Stimulated activated CD4-positive, alpha-beta T cell treated with anti-CD3 and anti-CD28 coated beads, TNF-alpha, amount 100 ng/mL, for 24 hours (primary cell): ENCODE data around the gene SKI.
"Not testable (repeated sequence)": the region's sequence is repeated elsewhere in the genome, so short reads cannot be mapped to it uniquely, and the experiment has no call there.

Source experiments
- DNase-seq, 3 experiments: peaks; one replicate each; pipeline ENCODE4 v3.0.0-alpha.2; 2020; ENCODE audit warnings: low read depth in 3 of 3

The SKI gene

DNA sequence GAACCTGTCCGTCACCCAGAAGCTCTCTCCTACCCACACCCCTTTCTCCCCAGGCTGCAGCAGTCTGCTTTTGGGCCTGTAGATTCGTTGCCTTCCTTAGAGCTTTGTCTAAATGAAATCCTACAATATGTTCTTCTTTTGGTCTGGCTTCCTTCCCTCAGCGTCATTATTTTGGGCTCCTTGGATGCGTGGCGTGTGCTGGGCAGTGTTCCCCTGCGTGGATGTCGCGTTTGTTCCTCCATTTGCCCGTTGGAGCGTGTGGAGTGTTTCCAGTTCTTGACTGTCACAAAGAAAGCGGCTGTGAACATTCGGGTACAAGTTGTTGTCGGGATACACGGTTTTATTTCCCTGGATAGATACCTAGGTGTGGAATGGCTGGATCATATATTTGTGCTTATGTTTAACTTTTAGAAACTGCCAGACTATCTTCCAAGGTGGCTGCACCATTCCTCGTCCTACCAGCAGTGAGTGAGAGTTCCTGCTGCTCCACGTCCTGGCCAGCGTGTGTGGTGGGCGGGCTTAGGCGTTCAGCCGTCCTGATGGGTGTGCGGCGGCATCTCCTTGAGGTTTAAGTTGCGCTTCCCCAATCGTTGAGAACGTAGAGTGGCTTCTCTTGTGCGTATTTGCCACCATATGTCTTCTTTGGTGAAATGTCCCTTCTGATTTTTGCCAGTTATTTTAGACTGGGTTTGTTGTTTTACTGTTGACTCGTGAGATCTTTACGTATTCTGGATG lies 31.7 kb downstream of the SKI start:
- no peak for DNase-seq

- DNase-seq = not testable (repeated sequence)
Measured at GRCh38 chr1:2260470-2260869, 32.4 kb downstream of the SKI start.

- DNase-seq = no peak
Measured at GRCh38 chr1:2260917-2261316, 32.8 kb downstream of the SKI start.

- DNase-seq = not testable (repeated sequence)
Measured at GRCh38 chr1:2261476-2262395, 33.6 kb downstream of the SKI start.

DNA sequence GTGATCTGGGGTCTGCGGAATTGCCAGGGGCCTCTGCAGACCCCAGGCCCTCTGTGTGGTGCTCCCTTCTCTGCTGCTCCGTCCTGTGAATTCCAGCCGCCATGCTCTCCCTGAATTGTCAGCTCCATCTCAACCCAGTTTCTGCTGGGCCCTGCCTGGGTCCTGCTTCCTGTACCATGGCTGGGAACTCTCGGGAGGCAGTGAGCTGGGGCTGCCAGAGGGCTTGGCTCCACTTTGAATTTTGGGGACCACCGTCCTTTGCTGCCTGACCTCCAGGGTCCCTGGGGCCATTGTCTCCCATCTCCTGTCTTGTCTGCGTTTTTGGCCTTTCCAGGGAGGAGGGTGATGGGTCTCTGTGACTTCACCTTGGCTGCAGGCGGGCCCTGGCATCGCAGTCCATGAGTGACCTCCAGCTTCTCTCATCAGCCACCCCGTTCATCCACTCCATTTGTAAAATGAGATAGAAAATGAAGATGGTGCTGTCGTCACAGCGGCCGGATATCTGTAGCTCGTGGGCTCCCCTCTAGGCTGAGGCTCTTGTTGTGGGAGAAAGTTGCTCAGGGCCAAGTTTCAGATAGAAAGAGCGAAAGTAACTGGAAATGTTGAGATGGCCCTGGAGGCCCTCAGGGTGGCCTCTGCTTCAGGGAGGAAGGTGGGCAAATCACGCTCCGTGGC lies 38.3 kb downstream of the SKI start:
- DNase-seq = no peak

- DNase-seq = no peak
Measured at GRCh38 chr1:2267051-2267830, 39.1 kb downstream of the SKI start.

DNA sequence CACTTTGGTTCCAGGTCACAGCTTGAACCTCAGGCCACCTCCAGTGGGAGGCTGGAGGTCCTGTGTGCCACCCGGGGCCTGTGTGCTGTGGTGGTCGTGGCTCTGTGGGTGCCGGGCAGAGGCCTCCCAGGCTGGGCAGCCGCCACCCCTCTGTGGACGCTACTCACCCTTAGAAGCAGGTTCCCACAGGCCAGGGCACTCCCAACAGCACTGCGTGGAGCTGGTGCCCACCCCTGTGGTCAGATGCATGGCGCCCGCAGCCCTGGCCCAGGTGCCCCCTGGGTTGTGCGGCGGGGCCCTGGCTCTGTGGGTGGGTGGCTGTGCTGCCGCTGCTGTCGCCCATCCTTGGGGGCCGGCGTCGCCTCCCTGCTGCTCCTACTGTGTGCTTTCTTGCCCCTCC lies 39.7 kb downstream of the SKI start:
- DNase-seq = no peak

GRCh38 chr1:2268285-2269056 lies 40.4 kb downstream of the SKI start:
- DNase-seq = no peak

DNA sequence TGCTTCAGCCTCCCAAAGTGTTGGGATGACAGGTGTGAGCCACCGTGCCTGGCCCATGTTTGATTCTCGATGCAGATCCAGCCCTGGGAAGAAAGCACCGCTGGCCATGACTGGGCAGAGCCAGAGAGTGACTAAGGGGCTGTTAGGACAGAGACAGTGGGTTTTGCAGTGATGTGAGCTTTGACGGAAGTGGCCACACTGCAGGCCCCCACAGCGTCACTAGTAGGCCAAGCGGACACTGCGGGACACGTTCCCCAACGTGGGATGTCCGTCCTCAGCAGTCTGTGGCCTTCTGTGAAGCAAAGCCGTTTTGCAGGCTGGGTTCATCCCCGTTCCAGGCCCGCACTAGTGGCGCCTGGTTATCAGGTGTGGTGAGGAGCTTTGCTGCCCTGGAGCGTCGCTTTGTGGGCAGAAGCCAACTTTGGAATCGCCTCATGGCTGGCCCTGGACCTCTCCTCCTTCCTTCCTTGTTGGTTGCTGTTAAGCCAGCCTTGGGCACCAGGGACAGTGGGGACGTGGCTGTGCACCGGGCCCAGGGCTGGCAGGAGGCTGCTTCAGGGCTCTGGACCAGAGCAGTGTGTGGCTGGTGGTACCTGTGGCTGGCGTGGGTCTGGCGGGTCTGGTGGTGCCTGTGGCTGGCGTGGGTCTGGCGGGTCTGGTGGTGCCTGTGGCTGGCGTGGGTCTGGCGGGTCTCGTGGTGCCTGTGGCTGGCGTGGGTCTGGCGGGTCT lies 41.2 kb downstream of the SKI start:
- DNase-seq = no peak

GRCh38 chr1:2269922-2270259 lies 41.8 kb downstream of the SKI start:
- DNase-seq = no peak

DNA sequence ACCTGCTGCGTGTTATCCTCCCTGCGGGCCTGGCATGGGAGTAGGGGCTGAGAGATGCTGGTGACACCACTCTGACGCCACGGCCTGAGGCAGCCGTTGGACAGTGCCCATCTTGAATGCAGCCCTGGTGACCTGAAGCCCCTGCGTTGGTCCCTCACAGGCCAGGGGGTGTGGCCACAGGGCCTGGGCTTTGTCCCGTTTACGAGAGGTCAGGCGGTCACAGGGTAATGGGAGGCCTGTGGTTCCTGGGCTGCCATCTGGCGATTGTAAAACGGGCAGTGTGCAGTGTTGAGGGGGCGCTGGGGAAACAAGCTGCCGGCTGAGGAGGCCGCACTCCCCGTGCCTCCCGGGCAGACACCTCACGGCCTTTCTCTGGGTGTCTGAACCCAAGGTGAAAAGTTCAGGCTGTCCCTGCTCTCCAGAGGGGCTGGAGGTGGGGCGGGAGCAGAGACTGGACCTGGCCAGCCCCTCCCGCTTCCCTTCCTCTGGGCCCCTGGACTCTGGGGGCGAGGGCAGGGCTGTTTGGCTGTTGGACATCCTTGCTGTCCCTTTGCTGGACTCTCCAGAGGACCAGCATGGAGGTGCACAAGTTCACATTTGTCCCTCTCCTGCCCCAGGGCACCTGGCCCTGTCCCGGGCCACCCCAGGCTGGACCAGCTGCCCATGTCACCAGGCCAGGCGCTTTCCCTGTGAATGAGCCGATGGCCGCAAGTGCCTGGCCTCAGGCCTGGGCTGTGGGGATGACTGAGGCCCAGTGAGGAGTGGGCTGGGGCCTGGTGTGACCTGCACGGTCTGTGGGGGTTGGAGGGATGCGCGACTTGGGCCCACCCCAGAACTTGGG lies 42.4 kb downstream of the SKI start:
- no peak for DNase-seq

GRCh38 chr1:2271211-2271721 lies 43.1 kb downstream of the SKI start:
- no peak for DNase-seq

DNA sequence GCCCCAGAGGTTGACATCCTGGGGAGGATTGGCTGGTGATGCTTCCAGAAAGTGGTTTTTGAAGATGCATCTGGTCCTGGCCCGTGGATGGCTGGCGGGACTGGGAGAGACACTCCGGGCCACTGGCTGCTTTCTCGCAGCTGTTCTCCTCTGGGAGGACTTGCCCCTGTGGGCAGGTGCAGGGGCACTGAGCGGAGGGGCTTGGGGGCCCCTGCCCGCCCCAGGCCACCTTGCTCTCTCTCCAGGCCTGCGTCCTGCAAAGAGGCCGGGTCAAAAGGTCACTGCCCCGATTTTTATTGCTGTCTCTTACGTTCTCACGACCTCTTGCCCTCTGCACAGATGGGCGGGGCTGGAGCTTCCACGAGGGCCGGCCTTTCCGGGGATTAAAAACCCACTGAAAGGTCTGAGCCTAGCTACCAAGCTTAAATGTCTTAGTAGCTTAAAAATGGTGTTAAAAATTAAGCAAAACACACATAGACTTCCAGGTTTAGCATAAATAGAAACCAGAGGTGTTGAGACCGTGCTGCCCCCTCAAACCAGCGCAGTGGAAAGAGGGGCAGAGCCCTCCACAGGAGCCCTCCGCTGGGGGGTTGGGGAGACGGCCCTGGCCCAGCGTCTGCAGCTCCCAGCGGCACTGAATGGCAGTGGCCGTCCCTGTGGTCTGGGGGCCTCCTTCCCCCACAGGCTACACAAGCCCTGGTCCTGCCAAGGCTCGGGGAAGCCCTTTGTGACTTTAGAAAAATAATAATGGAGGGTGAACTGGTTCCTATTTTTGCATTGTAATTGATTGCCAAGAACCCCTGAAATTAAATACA lies 43.9 kb downstream of the SKI start:
- DNase-seq = no peak

GRCh38 chr1:2272686-2273400 lies 44.7 kb downstream of the SKI start:
- DNase-seq = no peak

GRCh38 chr1:2273401-2274090 lies 45.4 kb downstream of the SKI start:
- no peak for DNase-seq

- DNase-seq = no peak
Measured at GRCh38 chr1:2274231-2274928, 46.3 kb downstream of the SKI start.
